Panc1 (cell line): ENCODE results near the gene APOOL.
"Not testable (repeated sequence)": the region's sequence is repeated elsewhere in the genome, so short reads cannot be mapped to it uniquely, and the experiment has no call there.

Experiments
- POLR2AphosphoS5 ChIP-seq: IDR thresholded peaks from 2 replicates; pipeline ENCODE4 v1.6.1; 2012; ENCODE audit warnings: mild to moderate bottlenecking, low read depth, low read length, moderate library complexity
- TF ChIP-seq, protein P1 (sequence below): fragments of 450-650 bp; IDR thresholded peaks from 2 replicates; pipeline ENCODE4 v1.5.1; 2017; ENCODE audit warnings: mild to moderate bottlenecking
- TF ChIP-seq, protein P2 (sequence below), 2 experiments: IDR thresholded peaks; 2 replicates each; pipeline ENCODE4 v1.6.1; 2011 to 2012; ENCODE audit warnings: low read depth in 2 of 2, control low read depth in 1 of 2, low read length in 1 of 2, mild to moderate bottlenecking in 1 of 2, moderate library complexity in 1 of 2; ENCODE audit not compliant: insufficient read depth in 1 of 2

GRCh38 chrX:84991739-84992138, 11.9 kb upstream of the APOOL start:
- TF ChIP-seq, protein P1, sequence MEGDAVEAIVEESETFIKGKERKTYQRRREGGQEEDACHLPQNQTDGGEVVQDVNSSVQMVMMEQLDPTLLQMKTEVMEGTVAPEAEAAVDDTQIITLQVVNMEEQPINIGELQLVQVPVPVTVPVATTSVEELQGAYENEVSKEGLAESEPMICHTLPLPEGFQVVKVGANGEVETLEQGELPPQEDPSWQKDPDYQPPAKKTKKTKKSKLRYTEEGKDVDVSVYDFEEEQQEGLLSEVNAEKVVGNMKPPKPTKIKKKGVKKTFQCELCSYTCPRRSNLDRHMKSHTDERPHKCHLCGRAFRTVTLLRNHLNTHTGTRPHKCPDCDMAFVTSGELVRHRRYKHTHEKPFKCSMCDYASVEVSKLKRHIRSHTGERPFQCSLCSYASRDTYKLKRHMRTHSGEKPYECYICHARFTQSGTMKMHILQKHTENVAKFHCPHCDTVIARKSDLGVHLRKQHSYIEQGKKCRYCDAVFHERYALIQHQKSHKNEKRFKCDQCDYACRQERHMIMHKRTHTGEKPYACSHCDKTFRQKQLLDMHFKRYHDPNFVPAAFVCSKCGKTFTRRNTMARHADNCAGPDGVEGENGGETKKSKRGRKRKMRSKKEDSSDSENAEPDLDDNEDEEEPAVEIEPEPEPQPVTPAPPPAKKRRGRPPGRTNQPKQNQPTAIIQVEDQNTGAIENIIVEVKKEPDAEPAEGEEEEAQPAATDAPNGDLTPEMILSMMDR: not testable (repeated sequence)
- TF ChIP-seq, protein P2, sequence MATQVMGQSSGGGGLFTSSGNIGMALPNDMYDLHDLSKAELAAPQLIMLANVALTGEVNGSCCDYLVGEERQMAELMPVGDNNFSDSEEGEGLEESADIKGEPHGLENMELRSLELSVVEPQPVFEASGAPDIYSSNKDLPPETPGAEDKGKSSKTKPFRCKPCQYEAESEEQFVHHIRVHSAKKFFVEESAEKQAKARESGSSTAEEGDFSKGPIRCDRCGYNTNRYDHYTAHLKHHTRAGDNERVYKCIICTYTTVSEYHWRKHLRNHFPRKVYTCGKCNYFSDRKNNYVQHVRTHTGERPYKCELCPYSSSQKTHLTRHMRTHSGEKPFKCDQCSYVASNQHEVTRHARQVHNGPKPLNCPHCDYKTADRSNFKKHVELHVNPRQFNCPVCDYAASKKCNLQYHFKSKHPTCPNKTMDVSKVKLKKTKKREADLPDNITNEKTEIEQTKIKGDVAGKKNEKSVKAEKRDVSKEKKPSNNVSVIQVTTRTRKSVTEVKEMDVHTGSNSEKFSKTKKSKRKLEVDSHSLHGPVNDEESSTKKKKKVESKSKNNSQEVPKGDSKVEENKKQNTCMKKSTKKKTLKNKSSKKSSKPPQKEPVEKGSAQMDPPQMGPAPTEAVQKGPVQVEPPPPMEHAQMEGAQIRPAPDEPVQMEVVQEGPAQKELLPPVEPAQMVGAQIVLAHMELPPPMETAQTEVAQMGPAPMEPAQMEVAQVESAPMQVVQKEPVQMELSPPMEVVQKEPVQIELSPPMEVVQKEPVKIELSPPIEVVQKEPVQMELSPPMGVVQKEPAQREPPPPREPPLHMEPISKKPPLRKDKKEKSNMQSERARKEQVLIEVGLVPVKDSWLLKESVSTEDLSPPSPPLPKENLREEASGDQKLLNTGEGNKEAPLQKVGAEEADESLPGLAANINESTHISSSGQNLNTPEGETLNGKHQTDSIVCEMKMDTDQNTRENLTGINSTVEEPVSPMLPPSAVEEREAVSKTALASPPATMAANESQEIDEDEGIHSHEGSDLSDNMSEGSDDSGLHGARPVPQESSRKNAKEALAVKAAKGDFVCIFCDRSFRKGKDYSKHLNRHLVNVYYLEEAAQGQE (IDR thresholded peaks at IDR 0.05; ENCODE audit: insufficient read depth in 1 of 2, low read depth in 2 of 2, low read length in 1 of 2): not testable (repeated sequence)
- TF ChIP-seq POLR2AphosphoS5: not testable (repeated sequence)
